22Rv1 (cell line): Measurements from ENCODE around the gene DCAF4.

Source experiments
- CTCF ChIP-seq: fragments of 450-650 bp; IDR thresholded peaks from 2 replicates; pipeline ENCODE4 v1.5.1; 2017; ENCODE audit warnings: mild to moderate bottlenecking
- ZFX ChIP-seq: fragments of 450-650 bp; IDR thresholded peaks from 2 replicates; pipeline ENCODE4 v1.6.1; 2017; ENCODE audit warnings: antibody characterized with exemption, borderline replicate concordance

DNA sequence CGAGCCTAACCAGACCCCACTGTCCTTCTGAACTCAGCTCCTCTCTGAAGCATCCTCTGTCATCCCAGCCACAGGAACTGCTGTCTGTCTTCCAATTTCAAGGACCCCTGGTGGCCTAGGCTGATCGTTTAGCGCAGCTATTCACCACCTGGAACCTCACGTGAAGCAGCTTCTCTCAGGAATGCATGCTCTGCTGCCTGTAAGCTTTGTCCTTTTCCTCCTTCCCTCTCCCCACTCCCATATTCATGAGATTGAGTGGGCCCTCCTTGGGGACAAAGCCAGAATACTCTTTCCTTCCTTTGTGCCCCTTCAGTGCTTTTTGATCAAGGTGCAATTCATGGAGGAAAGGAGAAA is 49.6 kb upstream of the DCAF4 start:
- TF ChIP-seq CTCF (no peak), ZFX (no peak)
